K562 (cell line): Measurements from ENCODE around the gene MOB1A. TPM values are rescaled to one million over a fixed set of nuclear protein-coding genes. Genes with fewer than 3 reads are reported as not detected.

Experiments
- ATAC-seq: fragments of 200-7000 bp; cut with Tn5 transposase; 3 replicates; pipeline ENCODE4 v1.9.1; 2020; ENCODE audit warnings: moderate library complexity
- BruUV-seq: library from RNA; stranded (reverse); fragments of 400-500 nt; replicated peaks from 2 replicates; lab custom pipeline; 2021; lab: Mats Ljungman, UMichigan
- CTCF ChIA-PET: fragments of 300-600 bp; formaldehyde crosslinking; extraction: SDS; loops from one replicate; lab custom pipeline; 2021; ENCODE audit warnings: low intra/inter-chr PET ratio; lab: Yijun Ruan, JAX
- POLR2A ChIA-PET: fragments of 300-600, 350-650 bp; sonication (Branson Sonifier 250); formaldehyde crosslinking; extraction: SDS; loops from one replicate; lab custom pipeline; 2021; ENCODE audit warnings: antibody characterized with exemption, inconsistent platforms; lab: Yijun Ruan, JAX
- DNase-seq, 4 experiments: peaks; one replicate each; pipeline versions ENCODE4 v3.0.0 to v3.0.0-alpha.2; 2011 to 2018; ENCODE audit warnings: low spot score in 3 of 4, mixed read lengths in 3 of 4; ENCODE audit errors: extremely low read depth in 1 of 4
- FAIRE-seq: peaks from 2 replicates; lab custom pipeline; 2011; peaks lifted over from hg19 to GRCh38; lab: Jason Lieb, UNC
- H2AFZ ChIP-seq: 2 replicates; pipeline ENCODE4 v1.6.0; 2011; ENCODE audit warnings: low read depth, low read length, control low read depth, inconsistent platforms
- H3K27ac ChIP-seq: fragments of 200-600 bp; 3 replicates; pipeline ENCODE4 v1.8.0; 2011; ENCODE audit warnings: low read depth, mild to moderate bottlenecking, control low read depth, inconsistent platforms, low read length, moderate library complexity, mixed read lengths; ENCODE audit errors: extremely low read depth
- H3K27me3 ChIP-seq, 2 experiments: fragments of 300-600 bp in 1 of 2; 2 replicates in 1 of 2; 3 replicates in 1 of 2; pipeline versions ENCODE4 v1.6.0 to v1.8.0; 2011; ENCODE audit warnings: inconsistent platforms in 2 of 2, low read length in 2 of 2, mild to moderate bottlenecking in 1 of 2, mixed read lengths in 1 of 2, moderate library complexity in 1 of 2; ENCODE audit not compliant: control insufficient read depth in 2 of 2, insufficient read depth in 2 of 2
- H3K36me3 ChIP-seq: fragments of 300-600 bp; 3 replicates; pipeline ENCODE4 v1.8.0; 2011; ENCODE audit warnings: mild to moderate bottlenecking, low read length, inconsistent platforms; ENCODE audit not compliant: control insufficient read depth, insufficient read depth
- H3K4me1 ChIP-seq, 2 experiments: fragments of 200-600 bp in 1 of 2; replicated peaks in 1 of 2; 2 replicates in 1 of 2; 3 replicates in 1 of 2; pipeline versions ENCODE4 v1.5.1 to v1.8.0; 2011; ENCODE audit warnings: inconsistent platforms in 2 of 2, low read length in 2 of 2, mild to moderate bottlenecking in 1 of 2, mixed read lengths in 1 of 2, moderate library complexity in 1 of 2; ENCODE audit not compliant: control insufficient read depth in 2 of 2, insufficient read depth in 2 of 2
- H3K4me2 ChIP-seq: 2 replicates; pipeline ENCODE4 v1.6.1; 2011; ENCODE audit warnings: low read length, control low read depth, inconsistent platforms, mixed read lengths; ENCODE audit not compliant: insufficient read depth
- H3K4me3 ChIP-seq: fragments of 200-600 bp; sonication (generic), shearing (Covaris generic); 2 replicates; pipeline ENCODE4 v1.5.1; 2016; ENCODE audit warnings: control low read depth, inconsistent platforms
- H3K79me2 ChIP-seq: fragments of 200-600 bp; 3 replicates; pipeline ENCODE4 v1.8.0; 2011; ENCODE audit warnings: low read length, inconsistent platforms; ENCODE audit not compliant: control insufficient read depth, insufficient read depth
- H3K9ac ChIP-seq, 2 experiments: 2 replicates each; pipeline versions ENCODE4 v1.6.0 to v1.6.1; 2011; ENCODE audit warnings: low read depth in 2 of 2, low read length in 2 of 2, control low read depth in 1 of 2, inconsistent platforms in 1 of 2, mild to moderate bottlenecking in 1 of 2, mixed read lengths in 1 of 2; ENCODE audit not compliant: insufficient read depth in 1 of 2
- H3K9me1 ChIP-seq: one replicate; pipeline ENCODE4 v1.6.0; 2011; ENCODE audit warnings: inconsistent platforms, mild to moderate bottlenecking, low read length, moderate library complexity; ENCODE audit not compliant: control insufficient read depth, insufficient read depth
- H3K9me3 ChIP-seq: replicated peaks from 2 replicates; pipeline ENCODE4 v1.5.1; 2011; ENCODE audit warnings: low read depth, low read length, inconsistent platforms; ENCODE audit not compliant: control insufficient read depth, insufficient read depth
- H4K20me1 ChIP-seq: replicated peaks from 2 replicates; pipeline ENCODE4 v1.6.1; 2011; ENCODE audit warnings: low read length, inconsistent platforms, mixed read lengths; ENCODE audit not compliant: control insufficient read depth, insufficient read depth
- BRD4 ChIP-seq: fragments of 200-600 bp; sonication (generic); IDR thresholded peaks from 2 replicates; pipeline ENCODE4 v1.6.1; 2017; ENCODE audit warnings: inconsistent platforms
- C11orf30 ChIP-seq: fragments of 450-650 bp; IDR thresholded peaks from 2 replicates; pipeline ENCODE4 v1.6.1; 2016; ENCODE audit warnings: low read depth, mild to moderate bottlenecking
- CC2D1A ChIP-seq: fragments of 450-650 bp; IDR thresholded peaks from 2 replicates; pipeline ENCODE4 v1.6.1; 2017; ENCODE audit warnings: mild to moderate bottlenecking
- CHD4 ChIP-seq: fragments of 200-600 bp; sonication (generic); IDR thresholded peaks from 3 replicates; pipeline ENCODE4 v1.6.1; 2012; ENCODE audit warnings: low read depth, mild to moderate bottlenecking, mixed read lengths, low read length, inconsistent platforms; ENCODE audit not compliant: insufficient read depth, insufficient replicate concordance, poor library complexity, severe bottlenecking
- GATAD2A ChIP-seq: fragments of 450-650 bp; IDR thresholded peaks from 2 replicates; pipeline ENCODE4 v1.6.1; 2017
- HNRNPL ChIP-seq: fragments of 200-400 bp; formaldehyde crosslinking; IDR thresholded peaks from 2 replicates; pipeline ENCODE4 v1.6.1; 2017; ENCODE audit warnings: low read depth, mild to moderate bottlenecking, low read length
- ILF3 ChIP-seq: fragments of 450-650 bp; IDR thresholded peaks from 2 replicates; pipeline ENCODE4 v1.6.1; 2018; ENCODE audit warnings: antibody characterized with exemption, mild to moderate bottlenecking, moderate library complexity, borderline replicate concordance
- KHSRP ChIP-seq: fragments of 450-650 bp; IDR thresholded peaks from 2 replicates; pipeline ENCODE4 v1.6.1; 2017
- MXI1 ChIP-seq: IDR thresholded peaks from 2 replicates; pipeline ENCODE4 v1.6.1; 2011; ENCODE audit warnings: low read depth, mild to moderate bottlenecking, improper control_type of control experiment, low read length
- NUFIP1 ChIP-seq: fragments of 450-650 bp; IDR thresholded peaks from 2 replicates; pipeline ENCODE4 v1.6.1; 2018; ENCODE audit not compliant: partially characterized antibody
- RFX1 ChIP-seq: fragments of 450-650 bp; IDR thresholded peaks from 2 replicates; pipeline ENCODE4 v1.6.1; 2016; ENCODE audit warnings: mild to moderate bottlenecking, moderate library complexity
- RNF2 ChIP-seq: sonication (generic); IDR thresholded peaks from 2 replicates; pipeline ENCODE4 v1.6.1; 2016
- RUNX1 ChIP-seq: sonication (generic); IDR thresholded peaks from 2 replicates; pipeline ENCODE4 v1.6.1; 2016; ENCODE audit warnings: antibody characterized with exemption, low read depth
- SMARCA5 ChIP-seq: fragments of 450-650 bp; IDR thresholded peaks from 2 replicates; pipeline ENCODE4 v1.6.1; 2016
- TCF7 ChIP-seq: sonication (generic); IDR thresholded peaks from 2 replicates; pipeline ENCODE4 v1.6.1; 2016; ENCODE audit warnings: antibody characterized with exemption, borderline replicate concordance
- ZFX ChIP-seq: sonication (generic); formaldehyde crosslinking; IDR thresholded peaks from 2 replicates; pipeline ENCODE4 v1.8.0; 2022; ENCODE audit warnings: mild to moderate bottlenecking, missing genetic modification reagents, moderate library complexity
- ZNF124 ChIP-seq: sonication (generic); formaldehyde crosslinking; IDR thresholded peaks from 2 replicates; pipeline ENCODE4 v1.8.1; 2022; ENCODE audit warnings: missing genetic modification reagents
- ZNF24 ChIP-seq: fragments of 450-650 bp; IDR thresholded peaks from 2 replicates; pipeline ENCODE4 v1.6.1; 2016
- WGBS: fragments of 100-300 bp; shearing (Covaris generic); methylation state at CpG from one replicate; pipeline ENCODE4 v1.1.6; 2016; ENCODE audit warnings: low coverage, mixed read lengths; ENCODE audit not compliant: insufficient coverage; ENCODE audit errors: missing lambda C conversion rate; 5-methylcytosine and 5-hydroxymethylcytosine counted together
- in situ Hi-C: fragments of 300-500 bp; cut with MboI; formaldehyde crosslinking; loops from 4 replicates; pipeline ENCODE4 v1.15.0; 2018; ENCODE audit warnings: inconsistent platforms, mixed read lengths
- intact Hi-C: fragments of 100-400 bp; cut with micrococcal nuclease; formaldehyde crosslinking; loops from 2 replicates; pipeline ENCODE4 v1.14.2; 2022
- polyA plus RNA-seq, 8 experiments: library from polyadenylated mRNA; depleted of rRNA in 4 of 8; stranded (reverse) in 5 of 8; unstranded in 3 of 8; fragments of >200 nt; fragmentation: Nextera tagmentation in 2 of 8; fragmentation: Illumina TruSeq in 1 of 8; extraction: Ambion mirVana in 2 of 8; extraction: Trizol in 1 of 8; gene quantifications; 2 replicates each; pipeline versions ENCODE4 v1.2.1 to v1.2.3, GENCODE V29; 2011 to 2014; ENCODE audit warnings: inconsistent platforms in 1 of 8, missing spikeins in 1 of 8
- total RNA-seq, 7 experiments: library from RNA; depleted of rRNA in 6 of 7; stranded (reverse); fragments of >200 nt in 6 of 7; fragmentation: Illumina TruSeq in 2 of 7; extraction: Trizol in 2 of 7; gene quantifications; 2 replicates each; pipeline versions ENCODE4 v1.2.1 to v1.2.3, GENCODE V29; 2011 to 2021; ENCODE audit warnings: low replicate concordance in 1 of 7
- TF ChIP-seq, protein P1 (sequence below): sonication (generic); formaldehyde crosslinking; IDR thresholded peaks from 2 replicates; pipeline ENCODE4 v1.8.0; 2022; ENCODE audit warnings: mild to moderate bottlenecking, missing genetic modification reagents
- TF ChIP-seq, protein P2 (sequence below): fragments of 250-450 bp; sonication (Bioruptor Pico); IDR thresholded peaks from 2 replicates; pipeline ENCODE4 v1.8.0; 2021; ENCODE audit warnings: borderline replicate concordance, mild to moderate bottlenecking, moderate library complexity; ENCODE audit not compliant: poor library complexity, severe bottlenecking

The MOB1A gene
- total and polyA plus RNA-seq, 9 of the 15 experiments (the other 6 are each of a cell fraction or from before 2014, with no cell fraction given) = 24.8 to 100 (median 60.2) TPM

- ChIA-PET CTCF (interaction anchor here (0.6 to 0.7 kb wide), 3 partner anchors 27 to 222 kb away, joined by 3 to 5 read pairs (median 4); no protein-coding TSS in a partner anchor), POLR2A (interaction anchor here (0.7 to 7.8 kb wide), 20 partner anchors 9 to 468 kb away, joined by 3 to 56 read pairs (median 4); partner anchors contain the start of genes MOB1A and MTHFD2)
- no peaks in the 10 kb centered on the region for H3K9me3 ChIP-seq
- H3K4me1 ChIP-seq = peaks cover 31 to 36% of the 10 kb centered on the region in 2 experiments
- peak within 1 kb of the TSS; percentile 89 to 98 for H3K9ac ChIP-seq
- H3K9me1 ChIP-seq = no peaks in the 10 kb centered on the region
- intact Hi-C loops = loop anchor here (2.0 to 10.0 kb wide), 4 partner anchors 51 to 463 kb away; partner anchors contain the start of genes DGUOK, MTHFD2 and STAMBP
- peak within 1 kb of the TSS; percentile 64 for H3K4me3 ChIP-seq
- DNase-seq (peak; percentile 94 to 97 (median 97)), ATAC-seq (peak; percentile 94), FAIRE-seq (peak; percentile 74)
- H3K79me2 ChIP-seq = peaks cover 67% of the 10 kb centered on the region
- H2AFZ ChIP-seq = peak within 1 kb of the TSS; percentile 90
- H3K4me2 ChIP-seq = peak within 1 kb of the TSS; percentile 96
- no peaks in the 10 kb centered on the region for H4K20me1 ChIP-seq
- WGBS = under 1% methylated on average over 32 of the region's 67 CpGs
- H3K36me3 ChIP-seq = peaks cover 59% of the 10 kb centered on the region
- no TSS peak for BruUV-seq
- in situ Hi-C loops = no loop called here
- no peaks in the 10 kb centered on the region for H3K27me3 ChIP-seq
- H3K27ac ChIP-seq = peak within 1 kb of the TSS; percentile 80
- peak; percentile 77; the same call in 1 of the 2 replicates for TF ChIP-seq HNRNPL
- no peak for TF ChIP-seq SMARCA5
- no peak for TF ChIP-seq ZNF124 (CRISPR knock-in tag)
- peak; percentile 15; the same call in 1 of the 2 replicates for TF ChIP-seq MXI1
- no peak for TF ChIP-seq BRD4
- no peak for TF ChIP-seq GATAD2A
- peak; percentile 100 for TF ChIP-seq ZNF24
- TF ChIP-seq, protein P1, sequence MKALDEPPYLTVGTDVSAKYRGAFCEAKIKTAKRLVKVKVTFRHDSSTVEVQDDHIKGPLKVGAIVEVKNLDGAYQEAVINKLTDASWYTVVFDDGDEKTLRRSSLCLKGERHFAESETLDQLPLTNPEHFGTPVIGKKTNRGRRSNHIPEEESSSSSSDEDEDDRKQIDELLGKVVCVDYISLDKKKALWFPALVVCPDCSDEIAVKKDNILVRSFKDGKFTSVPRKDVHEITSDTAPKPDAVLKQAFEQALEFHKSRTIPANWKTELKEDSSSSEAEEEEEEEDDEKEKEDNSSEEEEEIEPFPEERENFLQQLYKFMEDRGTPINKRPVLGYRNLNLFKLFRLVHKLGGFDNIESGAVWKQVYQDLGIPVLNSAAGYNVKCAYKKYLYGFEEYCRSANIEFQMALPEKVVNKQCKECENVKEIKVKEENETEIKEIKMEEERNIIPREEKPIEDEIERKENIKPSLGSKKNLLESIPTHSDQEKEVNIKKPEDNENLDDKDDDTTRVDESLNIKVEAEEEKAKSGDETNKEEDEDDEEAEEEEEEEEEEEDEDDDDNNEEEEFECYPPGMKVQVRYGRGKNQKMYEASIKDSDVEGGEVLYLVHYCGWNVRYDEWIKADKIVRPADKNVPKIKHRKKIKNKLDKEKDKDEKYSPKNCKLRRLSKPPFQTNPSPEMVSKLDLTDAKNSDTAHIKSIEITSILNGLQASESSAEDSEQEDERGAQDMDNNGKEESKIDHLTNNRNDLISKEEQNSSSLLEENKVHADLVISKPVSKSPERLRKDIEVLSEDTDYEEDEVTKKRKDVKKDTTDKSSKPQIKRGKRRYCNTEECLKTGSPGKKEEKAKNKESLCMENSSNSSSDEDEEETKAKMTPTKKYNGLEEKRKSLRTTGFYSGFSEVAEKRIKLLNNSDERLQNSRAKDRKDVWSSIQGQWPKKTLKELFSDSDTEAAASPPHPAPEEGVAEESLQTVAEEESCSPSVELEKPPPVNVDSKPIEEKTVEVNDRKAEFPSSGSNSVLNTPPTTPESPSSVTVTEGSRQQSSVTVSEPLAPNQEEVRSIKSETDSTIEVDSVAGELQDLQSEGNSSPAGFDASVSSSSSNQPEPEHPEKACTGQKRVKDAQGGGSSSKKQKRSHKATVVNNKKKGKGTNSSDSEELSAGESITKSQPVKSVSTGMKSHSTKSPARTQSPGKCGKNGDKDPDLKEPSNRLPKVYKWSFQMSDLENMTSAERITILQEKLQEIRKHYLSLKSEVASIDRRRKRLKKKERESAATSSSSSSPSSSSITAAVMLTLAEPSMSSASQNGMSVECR (CRISPR knock-in tag) = peak; percentile 54
- TF ChIP-seq ILF3 = peak; percentile 67; the same call in 1 of the 2 replicates
- no peak for TF ChIP-seq KHSRP
- no peak for TF ChIP-seq RNF2
- TF ChIP-seq, protein P2, sequence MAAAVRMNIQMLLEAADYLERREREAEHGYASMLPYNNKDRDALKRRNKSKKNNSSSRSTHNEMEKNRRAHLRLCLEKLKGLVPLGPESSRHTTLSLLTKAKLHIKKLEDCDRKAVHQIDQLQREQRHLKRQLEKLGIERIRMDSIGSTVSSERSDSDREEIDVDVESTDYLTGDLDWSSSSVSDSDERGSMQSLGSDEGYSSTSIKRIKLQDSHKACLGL (CRISPR knock-in tag) = peak; percentile 53
- no peak for TF ChIP-seq NUFIP1
- no peak for TF ChIP-seq RFX1
- TF ChIP-seq C11orf30 = peak; percentile 67
- TF ChIP-seq RUNX1 = no peak
- 0 out of 2 replicates have a peak, but pooled peaks have one; percentile 12 for TF ChIP-seq TCF7
- TF ChIP-seq CHD4 = no peak
- no peak for TF ChIP-seq CC2D1A
- peak; percentile 81 for TF ChIP-seq ZFX (CRISPR knock-in tag)
Observed at GRCh38 chr2:74147727-74148456, 30.8 kb downstream of the MOB1A start, which contains the start of gene BOLA3. TSS of gene BOLA3 (minus strand) at chr2:74147912. CDS start at chr2:74147874, 38 bp downstream.
